CD4-positive, CD25-positive, alpha-beta regulatory T cell (primary cell): Measurements from ENCODE around the gene KLHL6. TPM values are rescaled to one million over a fixed set of nuclear protein-coding genes. Genes with fewer than 3 reads are reported as not detected.

Experiments used
- ATAC-seq, 2 donors: fragments of 150-1000 bp; cut with Tn5 transposase; one replicate each; pipeline ENCODE4 v1.10.0; 2021; ENCODE audit warnings: low read depth in 2 of 2, moderate number of reproducible peaks in 2 of 2, moderate library complexity in 1 of 2
- DNase-seq, 3 donors: peaks; one replicate each; pipeline versions ENCODE4 v3.0.0 to v3.0.0-alpha.2; 2012 to 2022; ENCODE audit warnings: mixed read lengths in 1 of 3
- H3K27ac ChIP-seq: one replicate; pipeline ENCODE4 v1.7.0; 2013; ENCODE audit warnings: mild to moderate bottlenecking, low read length; ENCODE audit not compliant: insufficient read depth, poor library complexity, severe bottlenecking
- H3K27me3 ChIP-seq: one replicate; pipeline ENCODE4 v1.7.0; 2013; ENCODE audit warnings: low read length; ENCODE audit not compliant: control insufficient read depth, insufficient read depth
- H3K36me3 ChIP-seq: one replicate; pipeline ENCODE4 v1.7.0; 2013; ENCODE audit warnings: mild to moderate bottlenecking, low read length, moderate library complexity; ENCODE audit not compliant: control insufficient read depth, insufficient read depth
- H3K4me1 ChIP-seq: 2 replicates; pipeline ENCODE4 v1.7.0; 2013; ENCODE audit warnings: mild to moderate bottlenecking, low read length; ENCODE audit not compliant: insufficient read depth, control insufficient read depth, poor library complexity, severe bottlenecking
- H3K4me3 ChIP-seq: one replicate; pipeline ENCODE4 v1.7.0; 2013; ENCODE audit warnings: low read depth, mild to moderate bottlenecking, low read length, moderate library complexity
- H3K9me3 ChIP-seq, 2 experiments: 1 replicate in 1 of 2; 2 replicates in 1 of 2; pipeline ENCODE4 v1.7.0; 2013; ENCODE audit warnings: low read length in 2 of 2, mild to moderate bottlenecking in 1 of 2, moderate library complexity in 1 of 2; ENCODE audit not compliant: control insufficient read depth in 2 of 2
- H3K27ac Mint-ChIP-seq, 3 donors: one replicate each; pipeline ENCODE4 v1.8.0; 2020 to 2022; ENCODE audit warnings: mild to moderate bottlenecking in 3 of 3, mixed read lengths in 3 of 3, moderate library complexity in 2 of 3
- H3K27me3 Mint-ChIP-seq: one replicate; pipeline ENCODE4 v1.8.0; 2022; ENCODE audit warnings: mild to moderate bottlenecking, mixed read lengths
- H3K36me3 Mint-ChIP-seq: one replicate; pipeline ENCODE4 v1.8.0; 2020; ENCODE audit warnings: mixed read lengths
- H3K4me1 Mint-ChIP-seq, 4 donors: one replicate each; pipeline ENCODE4 v1.8.0; 2020 to 2022; ENCODE audit warnings: mixed read lengths in 4 of 4, mild to moderate bottlenecking in 1 of 4
- H3K4me3 Mint-ChIP-seq, 4 donors: one replicate each; pipeline ENCODE4 v1.8.0; 2020 to 2022; ENCODE audit warnings: mild to moderate bottlenecking in 4 of 4, mixed read lengths in 4 of 4, moderate library complexity in 3 of 4
- H3K9me3 Mint-ChIP-seq, 7 donors: one replicate each; pipeline ENCODE4 v1.8.0; 2020 to 2022; ENCODE audit warnings: mixed read lengths in 7 of 7, mild to moderate bottlenecking in 3 of 7, moderate library complexity in 2 of 7
- polyA plus RNA-seq, 4 donors: library from polyadenylated mRNA; unstranded; fragments of 300-500 nt; fragmentation: Illumina TruSeq; gene quantifications; one replicate each; pipeline ENCODE4 v1.2.3, GENCODE V29; 2021
- total RNA-seq: library from RNA; stranded (reverse); gene quantifications from one replicate; pipeline ENCODE4 v1.2.3, GENCODE V29; 2022

KLHL6 gene
- total and polyA plus RNA-seq, 5 donors from 2014 or later = 17.8 to 48.2 (median 20.4) TPM

DNA sequence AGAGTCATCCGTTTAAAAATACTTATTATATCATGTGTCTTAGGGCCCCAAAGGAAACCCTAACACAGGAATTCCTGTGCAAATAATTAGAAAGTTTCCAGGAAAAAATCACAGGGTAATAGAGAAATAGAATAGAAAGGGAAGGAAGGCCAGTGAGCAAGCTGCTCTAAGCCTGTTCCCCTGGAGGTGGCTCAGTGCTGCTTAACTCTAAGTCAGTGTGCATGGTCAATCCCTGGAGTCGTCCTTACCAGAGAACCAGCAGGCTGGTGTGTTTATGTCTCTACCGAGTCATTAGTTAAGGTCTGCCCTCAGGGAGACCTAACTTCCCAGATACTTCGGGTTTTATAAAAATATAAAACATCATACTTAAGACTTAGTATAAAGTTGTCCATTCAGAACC lies 106.1 kb downstream of the KLHL6 start:
- peak overlapping the region in 2 of 4 donors; percentile 10 to 99 for H3K4me3 Mint-ChIP-seq
- peaks cover 19% of the 10 kb centered on the region for H3K4me1 ChIP-seq
- H3K9me3 ChIP-seq = peaks cover 4 to 6% of the 10 kb centered on the region in 2 experiments
- H3K27me3 ChIP-seq = no peaks in the 10 kb centered on the region
- H3K9me3 Mint-ChIP-seq = peaks cover 0 to 2% (median 0%) of the 10 kb centered on the region in 7 donors
- ATAC-seq (no peak), DNase-seq (no peak)
- no peaks in the 10 kb centered on the region for H3K27me3 Mint-ChIP-seq
- H3K36me3 ChIP-seq = peaks cover 6% of the 10 kb centered on the region
- peaks cover 10% of the 10 kb centered on the region for H3K36me3 Mint-ChIP-seq
- H3K4me1 Mint-ChIP-seq = peaks cover 8 to 27% (median 18%) of the 10 kb centered on the region in 4 donors
- no peak overlapping the region for H3K27ac Mint-ChIP-seq
- H3K27ac ChIP-seq = no peak overlapping the region
- H3K4me3 ChIP-seq = peak overlapping the region; percentile 4

DNA sequence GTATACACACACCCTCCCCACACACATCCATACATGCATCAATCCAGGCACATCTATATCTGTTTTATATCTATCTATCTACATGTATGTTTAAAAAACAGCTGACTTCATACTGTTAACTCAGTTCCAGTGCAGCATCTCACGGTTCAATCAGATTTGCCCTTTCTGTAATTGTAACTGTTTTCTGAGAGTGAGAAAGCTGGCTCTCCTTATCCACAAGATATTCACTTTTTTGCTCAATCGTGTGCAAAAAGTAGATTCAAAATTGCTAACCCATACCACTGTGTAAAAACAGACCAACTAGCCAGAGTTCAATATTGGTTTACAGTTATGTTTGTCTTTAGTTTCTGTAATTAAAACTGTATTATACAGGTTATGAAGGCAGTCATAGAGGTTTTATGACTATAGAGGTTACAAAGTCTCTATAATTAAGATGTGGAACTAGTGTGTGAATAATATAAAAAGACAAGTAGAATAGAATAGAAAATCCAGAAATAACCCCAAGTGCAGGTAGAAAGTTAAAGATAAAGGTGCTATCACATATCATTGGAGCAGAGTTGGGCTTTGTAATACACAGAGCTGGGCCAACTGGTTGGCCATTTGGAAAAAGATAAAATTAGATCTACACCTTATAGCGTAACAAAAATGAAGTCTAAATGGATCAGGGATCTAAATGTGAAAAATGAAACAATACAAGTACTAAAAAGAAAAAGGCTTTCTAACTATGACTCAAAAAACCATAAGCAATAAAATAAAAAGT lies 107.0 kb downstream of the KLHL6 start:
- H3K27ac Mint-ChIP-seq = peak overlapping the region in 1 of 3 donors; percentile 70
- no peak for DNase-seq
- no peaks in the 10 kb centered on the region for H3K27me3 ChIP-seq

DNA sequence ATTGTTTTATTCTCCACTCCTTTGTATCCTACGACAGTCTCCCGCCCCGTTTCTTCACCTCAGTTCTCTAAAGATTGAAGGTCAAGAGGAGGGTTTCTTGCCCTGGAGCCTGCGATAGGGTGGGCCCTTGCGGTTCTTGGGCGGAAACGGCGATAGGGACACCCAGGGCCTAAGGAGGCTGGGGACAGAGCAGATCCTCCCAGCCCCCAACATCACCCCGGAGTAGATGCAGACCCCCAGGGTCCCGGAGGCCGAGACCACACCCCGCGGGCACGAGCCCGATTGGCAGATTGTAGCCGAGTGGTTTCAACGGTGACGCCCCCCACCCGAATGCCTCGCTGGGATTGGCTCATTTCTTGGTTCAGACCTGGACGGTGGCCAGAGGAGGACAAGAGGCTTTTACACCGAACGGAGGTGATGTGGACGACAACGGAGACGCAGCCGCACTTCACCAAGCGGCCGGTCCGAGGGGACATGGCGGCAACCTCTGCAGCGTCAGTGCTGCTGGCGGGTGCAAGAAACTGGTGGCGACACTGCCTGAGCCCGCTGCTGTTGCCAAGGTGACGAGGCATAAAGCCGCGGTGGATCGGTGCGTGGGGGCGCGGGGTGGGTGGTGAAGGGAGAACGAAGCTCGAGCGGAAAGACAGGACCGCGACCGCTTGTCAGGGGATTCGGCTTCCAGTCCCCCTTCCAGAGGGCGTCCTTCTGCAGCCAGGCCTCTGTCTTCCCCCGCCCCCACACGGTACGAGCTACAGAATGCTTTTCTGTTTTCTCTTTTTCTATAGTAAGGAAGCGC lies 108.1 kb downstream of the KLHL6 start:
- Mint-ChIP-seq H3K27ac (peak overlapping the region; percentile 74 to 93 (median 89)), H3K4me3 (peak overlapping the region; percentile 91 to 99 (median 95)), H3K27me3 (no peaks in the 10 kb centered on the region), H3K36me3 (peaks cover 10% of the 10 kb centered on the region), H3K9me3 (peaks cover 0 to 14% (median 9%) of the 10 kb centered on the region in 7 donors), H3K4me1 (peaks cover 8 to 27% (median 18%) of the 10 kb centered on the region in 4 donors)
- H3K36me3 ChIP-seq = peaks cover 4% of the 10 kb centered on the region
- ATAC-seq (peak; percentile 77 to 81), DNase-seq (peak; percentile 49 to 83 (median 55))
- peaks cover 19% of the 10 kb centered on the region for H3K4me1 ChIP-seq
- no peaks in the 10 kb centered on the region for H3K27me3 ChIP-seq
- H3K4me3 ChIP-seq = peak overlapping the region; percentile 87
- peak overlapping the region; percentile 19 for H3K27ac ChIP-seq
- H3K9me3 ChIP-seq = peaks cover 19 to 20% of the 10 kb centered on the region in 2 experiments

More for the DNA sequence above, 107.0 kb downstream of the KLHL6 start:
- Histone ChIP-seq H3K4me3 (peak overlapping the region; percentile 87), H3K27ac (no peak overlapping the region), H3K9me3 (peaks cover 10 to 12% of the 10 kb centered on the region in 2 experiments), H3K36me3 (peaks cover 6% of the 10 kb centered on the region), H3K4me1 (peaks cover 19% of the 10 kb centered on the region)
- ATAC-seq = no peak
- Mint-ChIP-seq H3K36me3 (peaks cover 5% of the 10 kb centered on the region), H3K4me1 (peaks cover 8 to 27% (median 18%) of the 10 kb centered on the region in 4 donors), H3K27me3 (no peaks in the 10 kb centered on the region), H3K4me3 (peak overlapping the region; percentile 91 to 99 (median 95)), H3K9me3 (peaks cover 0 to 7% (median 3%) of the 10 kb centered on the region in 7 donors)

DNA sequence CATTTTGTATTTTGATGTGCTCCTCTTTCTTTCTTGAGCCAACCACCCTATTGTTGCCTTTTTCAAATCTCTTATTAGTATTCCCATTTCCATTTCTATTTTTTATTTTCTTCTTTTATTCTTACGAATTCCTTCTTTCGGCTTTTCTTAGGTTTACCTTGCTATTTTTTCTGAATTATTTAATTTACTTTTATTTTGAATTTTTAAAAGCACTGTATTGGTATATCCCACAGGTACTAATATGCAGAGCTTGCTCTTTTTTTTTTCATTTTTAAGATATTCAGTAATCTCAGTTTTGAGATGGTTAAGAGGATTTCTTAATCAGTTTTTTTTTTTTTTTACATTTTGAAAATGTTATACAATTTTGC lies 108.7 kb downstream of the KLHL6 start:
- Histone ChIP-seq H3K4me3 (peak overlapping the region; percentile 87), H3K27me3 (no peaks in the 10 kb centered on the region), H3K36me3 (no peaks in the 10 kb centered on the region), H3K4me1 (peaks cover 19% of the 10 kb centered on the region), H3K27ac (no peak overlapping the region), H3K9me3 (peaks cover 19 to 20% of the 10 kb centered on the region in 2 experiments)
- ATAC-seq = no peak
- Mint-ChIP-seq H3K4me1 (peaks cover 8 to 27% (median 18%) of the 10 kb centered on the region in 4 donors), H3K9me3 (peaks cover 0 to 14% (median 9%) of the 10 kb centered on the region in 7 donors), H3K4me3 (peak overlapping the region; percentile 91 to 99 (median 95)), H3K27ac (peak overlapping the region in 1 of 3 donors; percentile 89), H3K27me3 (no peaks in the 10 kb centered on the region), H3K36me3 (peaks cover 6% of the 10 kb centered on the region)
- no peak for DNase-seq

DNA sequence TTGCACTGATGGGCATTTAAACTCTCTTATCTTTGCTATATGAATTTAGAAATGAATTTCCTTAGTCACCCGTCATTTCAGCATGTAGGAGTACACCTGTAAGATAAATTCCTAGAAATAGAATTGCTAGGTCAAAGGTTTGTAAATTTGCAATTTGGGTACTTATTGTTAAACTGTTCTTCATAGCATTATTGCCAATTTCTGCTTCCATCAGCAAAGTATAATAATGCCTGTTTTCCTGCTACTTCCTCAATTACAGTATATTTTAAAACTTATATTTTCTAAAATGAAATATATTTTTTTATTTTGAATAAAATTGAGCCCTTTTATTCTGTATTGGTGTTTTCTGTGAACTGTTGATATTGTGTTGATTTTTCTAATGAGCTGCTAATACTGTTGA lies 110.8 kb downstream of the KLHL6 start:
- Mint-ChIP-seq H3K27ac (no peak overlapping the region), H3K36me3 (peaks cover 6% of the 10 kb centered on the region), H3K27me3 (peaks cover 4% of the 10 kb centered on the region), H3K9me3 (peaks cover 0 to 14% (median 9%) of the 10 kb centered on the region in 7 donors), H3K4me3 (no peak overlapping the region), H3K4me1 (peaks cover 8 to 23% (median 17%) of the 10 kb centered on the region in 4 donors)
- H3K36me3 ChIP-seq = no peaks in the 10 kb centered on the region
- H3K4me1 ChIP-seq = peaks cover 16% of the 10 kb centered on the region
- no peak for ATAC-seq
- no peaks in the 10 kb centered on the region for H3K27me3 ChIP-seq
- no peak for DNase-seq
- H3K9me3 ChIP-seq = peaks cover 19 to 20% of the 10 kb centered on the region in 2 experiments
- no peak overlapping the region for H3K4me3 ChIP-seq
- no peak overlapping the region for H3K27ac ChIP-seq

DNA sequence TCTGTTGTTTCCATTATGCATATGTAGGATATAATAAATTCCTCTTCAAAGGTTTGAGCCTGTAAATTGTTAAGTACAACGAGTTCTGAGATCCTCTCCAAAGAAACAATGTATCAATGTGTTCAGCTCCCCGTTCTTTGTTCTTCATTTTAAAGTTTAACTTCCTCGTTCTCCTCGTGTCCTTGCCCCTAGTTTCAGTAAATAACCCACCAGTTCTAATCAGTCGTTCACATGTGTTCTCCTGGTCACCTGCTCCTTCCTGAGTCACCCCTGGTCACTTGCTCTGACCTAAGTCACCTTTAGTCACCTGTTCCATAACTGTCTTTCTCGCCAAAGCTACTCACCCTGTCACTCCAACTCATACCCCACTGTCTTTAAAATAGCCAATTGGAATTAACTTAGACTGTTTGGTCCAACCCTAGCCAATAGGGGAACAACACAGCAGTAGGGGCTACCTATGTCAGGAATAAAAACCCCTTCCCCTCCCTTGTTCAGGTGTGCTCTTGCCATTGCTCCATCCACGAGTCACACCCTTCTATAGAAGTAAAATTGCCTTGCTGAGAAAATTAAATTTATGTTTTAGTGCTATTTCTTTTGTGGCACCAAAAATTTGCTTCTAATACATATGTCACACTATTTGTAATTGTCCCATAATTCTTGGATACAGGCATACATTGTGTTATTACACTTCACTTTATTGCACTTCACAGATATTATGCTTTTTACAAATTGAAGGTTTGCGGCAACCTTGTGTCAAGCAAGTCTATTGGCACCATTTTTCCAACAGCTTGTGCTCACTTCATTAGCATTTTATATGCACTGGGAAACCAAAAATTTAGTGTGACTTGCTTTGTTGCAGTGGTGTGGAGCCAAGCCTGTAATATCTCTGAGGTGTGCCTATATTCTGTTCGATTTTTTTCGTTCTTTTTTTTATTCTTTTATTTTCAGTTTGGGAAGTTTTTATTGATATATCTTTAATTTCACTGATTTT lies 111.8 kb downstream of the KLHL6 start:
- H3K4me1 ChIP-seq = peaks cover 12% of the 10 kb centered on the region
- H3K4me3 ChIP-seq = no peak overlapping the region
- H3K36me3 ChIP-seq = no peaks in the 10 kb centered on the region
- no peaks in the 10 kb centered on the region for H3K27me3 ChIP-seq
- ATAC-seq (no peak), DNase-seq (no peak)
- Mint-ChIP-seq H3K27ac (peak overlapping the region in 1 of 3 donors; percentile 21), H3K4me3 (peak overlapping the region in 1 of 4 donors; percentile 57), H3K9me3 (peaks cover 0 to 14% (median 9%) of the 10 kb centered on the region in 7 donors), H3K4me1 (peaks cover 4 to 19% (median 12%) of the 10 kb centered on the region in 4 donors), H3K27me3 (peaks cover 4% of the 10 kb centered on the region), H3K36me3 (peaks cover 6% of the 10 kb centered on the region)
- H3K9me3 ChIP-seq = peaks cover 19 to 20% of the 10 kb centered on the region in 2 experiments
- H3K27ac ChIP-seq = no peak overlapping the region

DNA sequence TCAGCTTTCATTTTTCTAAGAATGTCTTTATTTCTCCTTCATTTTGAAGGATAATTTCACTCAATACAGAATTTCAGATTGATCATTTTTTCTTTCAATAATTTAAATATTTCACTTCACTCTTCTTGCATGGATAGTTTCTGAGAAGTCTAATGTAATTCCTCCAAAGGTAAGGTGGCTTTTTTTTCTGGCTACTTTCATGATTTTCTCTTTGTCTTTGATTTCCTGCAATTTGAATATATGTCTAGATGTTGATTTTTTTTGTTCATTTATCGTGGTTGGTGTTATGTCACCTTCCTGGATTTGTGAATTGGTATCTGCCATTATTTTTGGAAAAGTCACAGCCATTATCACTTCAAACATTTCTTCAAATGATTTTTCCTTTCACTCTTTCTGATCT lies 112.5 kb downstream of the KLHL6 start:
- Histone ChIP-seq H3K27ac (no peak overlapping the region), H3K4me3 (no peak overlapping the region), H3K27me3 (no peaks in the 10 kb centered on the region), H3K9me3 (peaks cover 19 to 20% of the 10 kb centered on the region in 2 experiments), H3K36me3 (no peaks in the 10 kb centered on the region), H3K4me1 (peaks cover 12% of the 10 kb centered on the region)
- DNase-seq (no peak), ATAC-seq (no peak)
- Mint-ChIP-seq H3K9me3 (peaks cover 0 to 14% (median 9%) of the 10 kb centered on the region in 7 donors), H3K36me3 (peaks cover 6% of the 10 kb centered on the region), H3K27ac (no peak overlapping the region), H3K4me1 (peaks cover 4 to 16% (median 9%) of the 10 kb centered on the region in 4 donors), H3K27me3 (peaks cover 4% of the 10 kb centered on the region), H3K4me3 (no peak overlapping the region)
